HepG2 (cell line): Measurements from ENCODE around the gene RRN3. TPM values are rescaled to one million over a fixed set of nuclear protein-coding genes. Genes with fewer than 3 reads are reported as not detected.

Experiments used
- ARNT ChIP-seq: fragments of 450-650 bp; IDR thresholded peaks from 2 replicates; pipeline ENCODE4 v1.6.1; 2017
- ATF7-NPFF ChIP-seq: sonication (generic); formaldehyde crosslinking; IDR thresholded peaks from 2 replicates; pipeline ENCODE4 v1.8.1; 2023; ENCODE audit warnings: mild to moderate bottlenecking, low read depth, missing genetic modification reagents, moderate library complexity
- CHD2 ChIP-seq: IDR thresholded peaks from 2 replicates; pipeline ENCODE4 v1.6.1; 2011; ENCODE audit warnings: low read depth, low read length, improper control_type of control experiment
- EEA1 ChIP-seq: sonication (generic); formaldehyde crosslinking; IDR thresholded peaks from 2 replicates; pipeline ENCODE4 v1.5.1; 2020; ENCODE audit warnings: mild to moderate bottlenecking, missing genetic modification reagents, borderline replicate concordance
- GATA4 ChIP-seq: sonication (generic); IDR thresholded peaks from 2 replicates; pipeline ENCODE4 v1.6.1; 2016; ENCODE audit warnings: antibody characterized with exemption, low read depth, borderline replicate concordance
- GPBP1L1 ChIP-seq: sonication (generic); formaldehyde crosslinking; IDR thresholded peaks from 2 replicates; pipeline ENCODE4 v1.5.0; 2020; ENCODE audit warnings: mild to moderate bottlenecking, missing genetic modification reagents
- HNF1B ChIP-seq: sonication (generic); formaldehyde crosslinking; IDR thresholded peaks from 2 replicates; pipeline ENCODE4 v1.5.1; 2020; ENCODE audit warnings: mild to moderate bottlenecking, moderate library complexity, missing genetic modification reagents
- IKZF1 ChIP-seq: fragments of 450-650 bp; IDR thresholded peaks from 2 replicates; pipeline ENCODE4 v1.7.1; 2016
- JDP2 ChIP-seq: sonication (generic); formaldehyde crosslinking; IDR thresholded peaks from 2 replicates; pipeline ENCODE4 v1.8.1; 2022; ENCODE audit warnings: missing genetic modification reagents, borderline replicate concordance
- KMT2B ChIP-seq: IDR thresholded peaks from 2 replicates; pipeline ENCODE4 v1.6.1; 2016; ENCODE audit warnings: missing genetic modification reagents, missing compliant biosample characterization
- POLR2A ChIP-seq, 2 experiments: IDR thresholded peaks; 2 replicates each; pipeline ENCODE4 v1.6.1; 2011; ENCODE audit warnings: low read depth in 2 of 2, low read length in 2 of 2, mild to moderate bottlenecking in 1 of 2, moderate library complexity in 1 of 2; ENCODE audit not compliant: insufficient read depth in 1 of 2
- RELA ChIP-seq: sonication (generic); formaldehyde crosslinking; IDR thresholded peaks from 2 replicates; pipeline ENCODE4 v1.4.0; 2020; ENCODE audit warnings: missing genetic modification reagents
- SIN3B ChIP-seq: fragments of 150-350 bp; IDR thresholded peaks from 2 replicates; pipeline ENCODE4 v1.6.1; 2014; ENCODE audit warnings: low read length
- SP4 ChIP-seq: sonication (generic); formaldehyde crosslinking; IDR thresholded peaks from 2 replicates; pipeline ENCODE4 v1.8.1; 2023; ENCODE audit warnings: mild to moderate bottlenecking, missing genetic modification reagents
- TERF1 ChIP-seq: sonication (generic); formaldehyde crosslinking; IDR thresholded peaks from 2 replicates; pipeline ENCODE4 v1.8.0; 2022; ENCODE audit warnings: mild to moderate bottlenecking, missing genetic modification reagents, moderate library complexity
- U2AF2 ChIP-seq: fragments of 200-400 bp; formaldehyde crosslinking; IDR thresholded peaks from 2 replicates; pipeline ENCODE4 v1.6.1; 2017; ENCODE audit warnings: low read depth, mild to moderate bottlenecking, low read length
- ZFYVE20 ChIP-seq: sonication (generic); formaldehyde crosslinking; IDR thresholded peaks from 2 replicates; pipeline ENCODE4 v1.8.0; 2023; ENCODE audit warnings: low read depth, mild to moderate bottlenecking, moderate library complexity, missing genetic modification reagents, borderline replicate concordance
- ZNF326 ChIP-seq: sonication (generic); formaldehyde crosslinking; IDR thresholded peaks from 2 replicates; pipeline ENCODE4 v1.4.0; 2020; ENCODE audit warnings: missing genetic modification reagents, borderline replicate concordance
- ZNF503 ChIP-seq: sonication (generic); formaldehyde crosslinking; IDR thresholded peaks from 2 replicates; pipeline ENCODE4 v1.4.0; 2020; ENCODE audit warnings: missing genetic modification reagents
- ZNF577 ChIP-seq: sonication (generic); formaldehyde crosslinking; IDR thresholded peaks from 2 replicates; pipeline ENCODE4 v1.4.0; 2020; ENCODE audit warnings: mild to moderate bottlenecking, low read depth, missing genetic modification reagents, borderline replicate concordance
- ZNF605 ChIP-seq: sonication (generic); formaldehyde crosslinking; IDR thresholded peaks from 2 replicates; pipeline ENCODE4 v1.8.0; 2022; ENCODE audit warnings: mild to moderate bottlenecking, missing genetic modification reagents
- ZNF7 ChIP-seq: IDR thresholded peaks from 2 replicates; pipeline ENCODE4 v1.6.1; 2016; ENCODE audit warnings: missing biosample characterization, missing genetic modification reagents
- ZNF724P ChIP-seq: sonication (generic); formaldehyde crosslinking; IDR thresholded peaks from 2 replicates; pipeline ENCODE4 v1.8.0; 2022; ENCODE audit warnings: missing genetic modification reagents, borderline replicate concordance
- ZNF761 ChIP-seq: sonication (generic); formaldehyde crosslinking; conservative IDR thresholded peaks from 2 replicates; pipeline ENCODE4 v1.4.0; 2020; ENCODE audit warnings: mild to moderate bottlenecking, missing genetic modification reagents
- ZSCAN20 ChIP-seq: sonication (generic); formaldehyde crosslinking; IDR thresholded peaks from 2 replicates; pipeline ENCODE4 v1.4.0; 2020; ENCODE audit warnings: missing genetic modification reagents, mild to moderate bottlenecking, borderline replicate concordance
- polyA plus RNA-seq, 8 experiments: library from polyadenylated mRNA; depleted of rRNA in 3 of 8; stranded (reverse) in 7 of 8; unstranded in 1 of 8; fragments of >200 nt; fragmentation: Illumina TruSeq in 4 of 8; extraction: Trizol in 4 of 8; gene quantifications; 2 replicates each; pipeline versions ENCODE4 v1.2.1 to v1.2.3, GENCODE V29; 2011 to 2016; ENCODE audit warnings: low read depth in 4 of 8, missing spikeins in 1 of 8, mixed read lengths in 1 of 8; ENCODE audit not compliant: insufficient read depth in 1 of 8
- total RNA-seq, 5 experiments: library from RNA; depleted of rRNA; stranded (reverse); fragments of >200 nt; fragmentation: Illumina TruSeq; extraction: Trizol; gene quantifications; 2 replicates each; pipeline ENCODE4 v1.2.3, GENCODE V29; 2016; ENCODE audit warnings: low read depth in 1 of 5

The RRN3 gene
- total and polyA plus RNA-seq, 2 of the 13 experiments (the other 11 are each of a cell fraction or from before 2014, with no cell fraction given): 45.8 to 67.0 TPM

GRCh38 chr16:15055141-15056053 is 38.7 kb downstream of the RRN3 start (continued):
- 0 out of 2 replicates have a peak, but pooled peaks have one; percentile 72 for TF ChIP-seq TERF1
- TF ChIP-seq KMT2B (CRISPR knock-in tag): no peak; the same call in 1 of the 2 replicates
- no peak for TF ChIP-seq ZNF605 (CRISPR knock-in tag)
- TF ChIP-seq ZFYVE20 (CRISPR knock-in tag): no peak
- TF ChIP-seq ARNT: no peak
- no peak for TF ChIP-seq ZNF326 (CRISPR knock-in tag)
- TF ChIP-seq SIN3B: 0 out of 2 replicates have a peak, but pooled peaks have one; percentile 35
- TF ChIP-seq GPBP1L1 (CRISPR knock-in tag): no peak
- TF ChIP-seq EEA1 (CRISPR knock-in tag): peak; percentile 47; the same call in 1 of the 2 replicates
- TF ChIP-seq ZNF503: no peak
- TF ChIP-seq ZSCAN20 (CRISPR knock-in tag): peak; percentile 91; the same call in 1 of the 2 replicates
- TF ChIP-seq POLR2A (IDR thresholded peaks at IDR 0.05; ENCODE audit: insufficient read depth in 1 of 2, low read depth in 2 of 2, low read length in 2 of 2): peak in 1 of 2 experiments; percentile 68; a peak in 1 of 4 replicates
- TF ChIP-seq RELA (CRISPR knock-in tag): no peak
- 0 out of 2 replicates have a peak, but pooled peaks have one; percentile 10 for TF ChIP-seq U2AF2
- no peak for TF ChIP-seq GATA4
- peak; percentile 70; the same call in 1 of the 2 replicates for TF ChIP-seq ZNF724P (CRISPR knock-in tag)
- no peak for TF ChIP-seq ZNF7 (CRISPR knock-in tag)
- TF ChIP-seq IKZF1: no peak
- TF ChIP-seq CHD2: no peak
- no peak; the same call in 1 of the 2 replicates for TF ChIP-seq HNF1B (CRISPR knock-in tag)
- TF ChIP-seq JDP2 (CRISPR knock-in tag): no peak
- peak; percentile 26; the same call in 1 of the 2 replicates for TF ChIP-seq ZNF761 (CRISPR knock-in tag)
- peak; percentile 59 for TF ChIP-seq ATF7-NPFF (CRISPR knock-in tag)
- TF ChIP-seq ZNF577 (CRISPR knock-in tag): no peak
- TF ChIP-seq SP4 (CRISPR knock-in tag): no peak
